Endothelial cell of umbilical vein (primary cell): ENCODE data around the gene TTC31. TPM values are rescaled to one million over a fixed set of nuclear protein-coding genes. Genes with fewer than 3 reads are reported as not detected.

Source experiments
- BruUV-seq: library from RNA; stranded (reverse); fragments of 400-500 nt; replicated peaks from 2 replicates; lab custom pipeline; 2021; lab: Mats Ljungman, UMichigan
- CTCF ChIA-PET: fragments of 300-600, 350-600 bp; sonication (Branson Sonifier 250); formaldehyde crosslinking; loops from one replicate; lab custom pipeline; 2021; ENCODE audit warnings: antibody characterized with exemption, inconsistent platforms; lab: Charles Lee
- POLR2A ChIA-PET: fragments of 300-600, 350-600 bp; sonication (Branson Sonifier 250); formaldehyde crosslinking; loops from one replicate; lab custom pipeline; 2021; ENCODE audit warnings: antibody characterized with exemption, inconsistent platforms; lab: Charles Lee
- DNase-seq: peaks from one replicate; pipeline ENCODE4 v3.0.0-alpha.2; 2011; ENCODE audit warnings: low read depth, low spot score
- FAIRE-seq: peaks from 2 replicates; lab custom pipeline; 2011; peaks lifted over from hg19 to GRCh38; lab: Jason Lieb, UNC
- H2AFZ ChIP-seq: 2 replicates; pipeline ENCODE4 v1.6.0; 2012; ENCODE audit warnings: low read depth, low read length, control low read depth, inconsistent platforms
- H3K27ac ChIP-seq: 2 replicates; pipeline ENCODE4 v1.5.1; 2011; ENCODE audit warnings: low read depth, mild to moderate bottlenecking, control low read depth, low read length, moderate library complexity; ENCODE audit not compliant: insufficient read depth
- H3K27me3 ChIP-seq, 2 experiments: 2 replicates each; pipeline versions ENCODE4 v1.6.0 to v1.6.1; 2011; ENCODE audit warnings: low read length in 2 of 2, mixed read lengths in 1 of 2; ENCODE audit not compliant: control insufficient read depth in 2 of 2, insufficient read depth in 2 of 2
- H3K36me3 ChIP-seq, 2 experiments: 2 replicates in 1 of 2; 3 replicates in 1 of 2; pipeline ENCODE4 v1.5.1; 2011; ENCODE audit warnings: low read length in 2 of 2, mild to moderate bottlenecking in 1 of 2, moderate library complexity in 1 of 2; ENCODE audit not compliant: control insufficient read depth in 2 of 2, insufficient read depth in 2 of 2; ENCODE audit errors: extremely low read depth in 1 of 2
- H3K4me1 ChIP-seq: 3 replicates; pipeline ENCODE4 v1.5.1; 2011; ENCODE audit warnings: mild to moderate bottlenecking, low read length; ENCODE audit not compliant: control insufficient read depth, insufficient read depth; ENCODE audit errors: extremely low read depth
- H3K4me2 ChIP-seq: 2 replicates; pipeline ENCODE4 v1.6.1; 2011; ENCODE audit warnings: low read length, control low read depth, mixed read lengths; ENCODE audit not compliant: insufficient read depth
- H3K4me3 ChIP-seq, 3 experiments: fragments of 200-600 bp in 1 of 3; sonication (generic), shearing (Covaris generic) in 1 of 3; replicated peaks in 1 of 3; 2 replicates each; pipeline ENCODE4 v1.5.1; 2011 to 2016; ENCODE audit warnings: control low read depth in 3 of 3, low read length in 3 of 3, mild to moderate bottlenecking in 2 of 3, inconsistent platforms in 1 of 3, low read depth in 1 of 3, moderate library complexity in 1 of 3; ENCODE audit not compliant: insufficient read depth in 1 of 3
- H3K79me2 ChIP-seq: 2 replicates; pipeline ENCODE4 v1.6.0; 2012; ENCODE audit warnings: low read length, inconsistent platforms; ENCODE audit not compliant: control insufficient read depth, insufficient read depth
- H3K9ac ChIP-seq: replicated peaks from 2 replicates; pipeline ENCODE3; 2011; ENCODE audit warnings: low read length, control low read depth; ENCODE audit not compliant: insufficient read depth; ENCODE audit errors: extremely low read depth
- H3K9me1 ChIP-seq: replicated peaks from 3 replicates; pipeline ENCODE4 v1.6.0; 2011; ENCODE audit warnings: mild to moderate bottlenecking, low read length; ENCODE audit not compliant: control insufficient read depth, insufficient read depth; ENCODE audit errors: extremely low read depth
- H3K9me3 ChIP-seq: replicated peaks from 2 replicates; pipeline ENCODE4 v1.5.1; 2012; ENCODE audit warnings: low read length, inconsistent platforms; ENCODE audit not compliant: control insufficient read depth, insufficient read depth
- H4K20me1 ChIP-seq: replicated peaks from 2 replicates; pipeline ENCODE3; 2011; ENCODE audit warnings: mild to moderate bottlenecking, low read length; ENCODE audit not compliant: control insufficient read depth, insufficient read depth; ENCODE audit errors: extremely low read depth
- CTCF ChIP-seq, 2 donors: IDR thresholded peaks; 1 replicate in 1 of 2; 2 replicates in 1 of 2; pipeline ENCODE4 v1.5.1; 2011; ENCODE audit warnings: low read length in 2 of 2, mild to moderate bottlenecking in 2 of 2, moderate library complexity in 2 of 2, control low read depth in 1 of 2, inconsistent platforms in 1 of 2, low read depth in 1 of 2; ENCODE audit not compliant: insufficient read depth in 1 of 2; ENCODE audit errors: extremely low read depth in 1 of 2
- FOS ChIP-seq: IDR thresholded peaks from 2 replicates; pipeline ENCODE4 v1.6.1; 2011; ENCODE audit warnings: mild to moderate bottlenecking, low read length, moderate library complexity, borderline replicate concordance; ENCODE audit not compliant: insufficient read depth
- JUN ChIP-seq: IDR thresholded peaks from 2 replicates; pipeline ENCODE4 v1.6.1; 2011; ENCODE audit warnings: borderline replicate concordance, low read depth; ENCODE audit not compliant: insufficient read length, insufficient read depth
- MAX ChIP-seq: IDR thresholded peaks from 2 replicates; pipeline ENCODE4 v1.6.1; 2011; ENCODE audit not compliant: insufficient read depth, insufficient read length
- MYC ChIP-seq: IDR thresholded peaks from one replicate; pipeline ENCODE4 v1.6.1; 2011; ENCODE audit warnings: mild to moderate bottlenecking, low read depth, low read length
- POLR2A ChIP-seq: IDR thresholded peaks from 2 replicates; pipeline ENCODE4 v1.6.1; 2012; ENCODE audit warnings: low read depth, mild to moderate bottlenecking, control low read depth, low read length
- POLR2AphosphoS5 ChIP-seq: IDR thresholded peaks from 2 replicates; pipeline ENCODE4 v1.6.1; 2012; ENCODE audit warnings: low read depth, mild to moderate bottlenecking, control low read depth, low read length, moderate library complexity; ENCODE audit not compliant: insufficient read depth
- dilution Hi-C: fragments of 300-500 bp; cut with MboI; formaldehyde crosslinking; loops from one replicate; pipeline ENCODE4 v1.15.0; 2019; ENCODE audit warnings: low sequenced_read_pairs; ENCODE audit not compliant: extremely low pct_ligation_motif_present
- intact Hi-C: fragments of 100-400 bp; cut with micrococcal nuclease; formaldehyde crosslinking; loops from one replicate; pipeline ENCODE4 v1.10.0; 2022
- polyA plus RNA-seq, 4 experiments: library from polyadenylated mRNA; depleted of rRNA in 3 of 4; stranded (reverse) in 3 of 4; unstranded in 1 of 4; fragments of >200 nt; gene quantifications; 2 replicates each; pipeline versions ENCODE4 v1.2.1 to v1.2.3, GENCODE V29; 2011 to 2012; ENCODE audit warnings: missing spikeins in 1 of 4
- total RNA-seq: library from RNA; stranded (reverse); gene quantifications from 2 replicates; pipeline ENCODE4 v1.2.3, GENCODE V29; 2021

TTC31 gene
- total and polyA plus RNA-seq, 2 donors (not counting 3 experiments of a cell fraction or from before 2014, with no cell fraction given): 20.1 to 24.1 TPM

- Histone ChIP-seq H3K9ac (no peak overlapping the region), H3K4me3 (no peak overlapping the region), H2AFZ (no peak overlapping the region), H3K27me3 (peaks cover 23 to 31% of the 10 kb centered on the region in 2 experiments), H3K9me3 (no peaks in the 10 kb centered on the region), H4K20me1 (no peaks in the 10 kb centered on the region), H3K79me2 (no peaks in the 10 kb centered on the region), H3K4me2 (no peak overlapping the region), H3K9me1 (no peaks in the 10 kb centered on the region), H3K36me3 (no peaks in the 10 kb centered on the region), H3K4me1 (no peaks in the 10 kb centered on the region), H3K27ac (no peak overlapping the region)
- CTCF ChIA-PET: no interaction called here
- no peak for DNase-seq
- TF ChIP-seq MYC (no peak), POLR2AphosphoS5 (no peak), MAX (no peak), FOS (no peak), JUN (no peak), CTCF (IDR thresholded peaks at IDR 0.05; ENCODE audit: extremely low read depth in 1 of 2, insufficient read depth in 1 of 2, low read depth in 1 of 2, low read length in 2 of 2) (no peak), POLR2A (no peak)
- FAIRE-seq: no peak
- POLR2A ChIA-PET: no interaction called here
- dilution Hi-C loops (no loop called here), intact Hi-C loops (no loop called here)
- no TSS peak for BruUV-seq
Observed at GRCh38 chr2:74542978-74543377, 60.1 kb downstream of the TTC31 start.

Other genes with a start within 250 kb of the TTC31 start
- 0.97 and 1.2 TPM in 2 replicates for gene SLC4A5, start 139.7 kb upstream of the TTC31 start, total RNA-seq
- 0.12 and 0.21 TPM in 2 replicates for gene SLC4A5, start 139.7 kb upstream of the TTC31 start, polyA plus RNA-seq
- gene DCTN1, start 102.8 kb upstream of the TTC31 start, total RNA-seq: 165 and 170 TPM in 2 replicates
- gene DCTN1, start 102.8 kb upstream of the TTC31 start, polyA plus RNA-seq: 120 and 130 TPM in 2 replicates
- 0.51 and 0.71 TPM in 2 replicates for gene C2orf81, start 61.5 kb upstream of the TTC31 start, total RNA-seq
- gene C2orf81, start 61.5 kb upstream of the TTC31 start, polyA plus RNA-seq: 0.16 and 0.17 TPM in 2 replicates
- 21.7 and 24.9 TPM in 2 replicates for gene WDR54, start 61.4 kb upstream of the TTC31 start, total RNA-seq
- gene WDR54, start 61.4 kb upstream of the TTC31 start, polyA plus RNA-seq: 46.3 and 53.0 TPM in 2 replicates
- 19.8 and 20.0 TPM in 2 replicates for gene RTKN, start 41.1 kb upstream of the TTC31 start, total RNA-seq
- gene RTKN, start 41.1 kb upstream of the TTC31 start, polyA plus RNA-seq: 20.7 and 27.5 TPM in 2 replicates
- gene INO80B, start 28.0 kb upstream of the TTC31 start, total RNA-seq: 24.2 and 28.1 TPM in 2 replicates
- 14.1 and 15.1 TPM in 2 replicates for gene INO80B, start 28.0 kb upstream of the TTC31 start, polyA plus RNA-seq
- 44.5 and 50.5 TPM in 2 replicates for gene WBP1, start 24.6 kb upstream of the TTC31 start, total RNA-seq
- gene WBP1, start 24.6 kb upstream of the TTC31 start, polyA plus RNA-seq: 209 and 241 TPM in 2 replicates
- gene MOGS, start 17.7 kb upstream of the TTC31 start, total RNA-seq: 78.3 and 79.9 TPM in 2 replicates
- 75.9 and 88.0 TPM in 2 replicates for gene MOGS, start 17.7 kb upstream of the TTC31 start, polyA plus RNA-seq
- gene MRPL53, start 10.4 kb upstream of the TTC31 start, total RNA-seq: 69.7 and 70.4 TPM in 2 replicates
- gene MRPL53, start 10.4 kb upstream of the TTC31 start, polyA plus RNA-seq: 68.7 and 107 TPM in 2 replicates
- 20.3 and 23.8 TPM in 2 replicates for gene CCDC142, start 83 bp upstream of the TTC31 start, total RNA-seq
- gene CCDC142, start 83 bp upstream of the TTC31 start, polyA plus RNA-seq: 12.8 and 13.5 TPM in 2 replicates
- gene LBX2, start 16.5 kb downstream of the TTC31 start, total RNA-seq: 3.8 and 4.3 TPM in 2 replicates
- 2.8 and 4.0 TPM in 2 replicates for gene LBX2, start 16.5 kb downstream of the TTC31 start, polyA plus RNA-seq
- gene PCGF1, start 24.6 kb downstream of the TTC31 start, total RNA-seq: 17.4 and 21.0 TPM in 2 replicates
- 17.4 and 19.2 TPM in 2 replicates for gene PCGF1, start 24.6 kb downstream of the TTC31 start, polyA plus RNA-seq
- gene TLX2, start 31.4 kb downstream of the TTC31 start, total RNA-seq: not detected in 2 replicates
- gene TLX2, start 31.4 kb downstream of the TTC31 start, polyA plus RNA-seq: not detected in 2 replicates
- 0.44 and 0.69 TPM in 2 replicates for gene DQX1, start 43.1 kb downstream of the TTC31 start, total RNA-seq
- gene DQX1, start 43.1 kb downstream of the TTC31 start, polyA plus RNA-seq: 0.03 and 0.06 TPM in 2 replicates
- 103 and 109 TPM in 2 replicates for gene AUP1, start 46.6 kb downstream of the TTC31 start, total RNA-seq
- gene AUP1, start 46.6 kb downstream of the TTC31 start, polyA plus RNA-seq: 187 and 203 TPM in 2 replicates
- gene HTRA2, start 46.9 kb downstream of the TTC31 start, total RNA-seq: 32.6 and 34.3 TPM in 2 replicates
- 52.8 and 54.1 TPM in 2 replicates for gene HTRA2, start 46.9 kb downstream of the TTC31 start, polyA plus RNA-seq
- gene LOXL3, start 70.9 kb downstream of the TTC31 start, total RNA-seq: 0.95 and 0.97 TPM in 2 replicates
- gene LOXL3, start 70.9 kb downstream of the TTC31 start, polyA plus RNA-seq: 1.1 and 1.3 TPM in 2 replicates
- gene DOK1, start 71.6 kb downstream of the TTC31 start, total RNA-seq: 12.7 and 14.3 TPM in 2 replicates
- gene DOK1, start 71.6 kb downstream of the TTC31 start, polyA plus RNA-seq: 10.4 and 13.8 TPM in 2 replicates
- not detected in 2 replicates for gene M1AP, start 165.2 kb downstream of the TTC31 start, total RNA-seq
- gene M1AP, start 165.2 kb downstream of the TTC31 start, polyA plus RNA-seq: 0.04 TPM in 1 of 2 replicates, not detected in the other
- 5.9 and 6.0 TPM in 2 replicates for gene SEMA4F, start 171.2 kb downstream of the TTC31 start, total RNA-seq
- 4.9 and 5.3 TPM in 2 replicates for gene SEMA4F, start 171.2 kb downstream of the TTC31 start, polyA plus RNA-seq